ENCODE measurements around the gene HOXA9. TPM values are rescaled to one million over a fixed set of nuclear protein-coding genes. Genes with fewer than 3 reads are reported as not detected.

HOXA9 gene
- total and polyA plus RNA-seq, 7 donors, result 13.0 to 35.7 (median 21.6) TPM

DNA sequence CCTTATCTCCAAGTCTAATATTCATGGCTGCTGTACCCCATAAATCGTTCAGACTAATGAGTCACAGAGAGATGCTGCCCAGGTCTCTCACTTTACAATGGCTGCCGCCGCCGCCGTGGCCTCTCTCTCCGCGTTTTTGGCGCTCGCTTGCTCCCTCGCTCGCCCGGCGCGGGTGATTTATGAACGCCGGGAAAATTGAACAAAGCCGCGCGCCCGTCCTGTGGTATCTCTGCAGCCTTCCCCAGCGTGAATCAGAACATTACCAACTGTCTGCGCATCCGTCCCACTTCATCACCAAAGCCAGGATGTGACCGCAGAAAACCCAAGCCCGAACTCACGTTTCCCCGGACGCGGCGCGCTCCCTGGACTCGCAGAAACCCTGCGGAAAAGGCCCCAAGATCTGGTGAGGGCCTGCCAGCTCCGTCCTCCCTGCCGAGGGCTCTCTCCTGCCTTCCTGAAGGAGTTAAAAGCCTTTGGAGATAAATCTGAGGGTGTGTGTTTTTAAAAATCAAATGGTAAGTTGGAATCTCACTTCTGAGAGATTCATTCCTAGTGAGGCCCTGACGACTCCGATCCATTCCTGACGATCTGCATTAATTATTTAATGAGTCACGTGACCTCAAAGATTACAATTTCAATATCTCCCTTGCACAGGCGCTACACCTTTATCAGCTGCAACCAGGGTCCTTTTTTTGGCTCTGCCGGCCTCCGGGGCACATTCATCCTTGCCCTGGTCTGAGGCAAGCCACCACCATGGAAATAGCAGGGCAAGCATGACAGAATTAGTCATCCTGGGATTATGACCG is 41.0 kb downstream of the HOXA9 start:
- TF ChIP-seq, protein P1, sequence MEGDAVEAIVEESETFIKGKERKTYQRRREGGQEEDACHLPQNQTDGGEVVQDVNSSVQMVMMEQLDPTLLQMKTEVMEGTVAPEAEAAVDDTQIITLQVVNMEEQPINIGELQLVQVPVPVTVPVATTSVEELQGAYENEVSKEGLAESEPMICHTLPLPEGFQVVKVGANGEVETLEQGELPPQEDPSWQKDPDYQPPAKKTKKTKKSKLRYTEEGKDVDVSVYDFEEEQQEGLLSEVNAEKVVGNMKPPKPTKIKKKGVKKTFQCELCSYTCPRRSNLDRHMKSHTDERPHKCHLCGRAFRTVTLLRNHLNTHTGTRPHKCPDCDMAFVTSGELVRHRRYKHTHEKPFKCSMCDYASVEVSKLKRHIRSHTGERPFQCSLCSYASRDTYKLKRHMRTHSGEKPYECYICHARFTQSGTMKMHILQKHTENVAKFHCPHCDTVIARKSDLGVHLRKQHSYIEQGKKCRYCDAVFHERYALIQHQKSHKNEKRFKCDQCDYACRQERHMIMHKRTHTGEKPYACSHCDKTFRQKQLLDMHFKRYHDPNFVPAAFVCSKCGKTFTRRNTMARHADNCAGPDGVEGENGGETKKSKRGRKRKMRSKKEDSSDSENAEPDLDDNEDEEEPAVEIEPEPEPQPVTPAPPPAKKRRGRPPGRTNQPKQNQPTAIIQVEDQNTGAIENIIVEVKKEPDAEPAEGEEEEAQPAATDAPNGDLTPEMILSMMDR (IDR thresholded peaks at IDR 0.05), result no peak
- TF ChIP-seq POLR2A (IDR thresholded peaks at IDR 0.05) (no peak), EP300 (IDR thresholded peaks at IDR 0.05) (peak in 1 of 4 donors; percentile 41), POLR2AphosphoS5 (IDR thresholded peaks at IDR 0.05) (peak; percentile 9 to 80 (median 68))
- Histone ChIP-seq H3K9me3 (no peaks in the 10 kb centered on the region), H3K36me3 (peaks cover 0 to 6% (median 2%) of the 10 kb centered on the region in 4 donors), H3K4me3 (peak overlapping the region in 3 of 4 donors; percentile 4 to 14 (median 12)), H3K27ac (peak overlapping the region; percentile 66 to 99 (median 82)), H3K4me1 (peaks cover 0 to 67% (median 52%) of the 10 kb centered on the region in 4 donors), H3K27me3 (no peaks in the 10 kb centered on the region)
- intact Hi-C loops (cut with DNase I), result no loop called here
- DNase-seq, result peak; percentile 88
- 15 to 72% methylated on average over 43 of the region's 43 CpGs for WGBS, 2 donors

DNA sequence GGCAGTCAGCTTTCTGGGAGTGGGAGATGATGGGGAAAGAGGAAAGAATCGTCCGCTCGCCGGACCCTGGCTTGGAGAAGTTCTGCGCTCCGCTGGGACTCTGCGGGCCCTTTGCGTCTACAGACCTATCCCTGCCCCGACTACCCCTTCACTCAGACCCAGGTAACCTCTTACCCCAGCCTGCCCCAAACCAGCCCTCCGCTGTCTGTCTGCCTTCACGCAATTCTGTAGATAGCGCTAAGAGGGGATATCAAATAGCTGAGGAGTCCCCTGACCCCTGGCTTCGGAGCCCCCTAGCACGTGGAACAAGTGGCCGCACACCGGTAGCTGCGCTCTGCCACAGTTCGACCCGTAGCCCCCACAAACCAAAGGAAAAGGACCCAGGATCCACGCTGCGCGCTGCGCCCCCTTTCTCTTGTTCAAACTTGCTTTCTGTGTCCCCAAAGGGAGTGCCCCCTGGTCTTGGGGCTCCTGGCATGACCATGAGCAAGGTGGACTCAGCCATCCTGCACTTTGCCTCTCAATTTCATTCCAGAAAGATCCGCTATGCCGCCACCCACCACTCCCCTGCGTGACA is 41.8 kb downstream of the HOXA9 start:
- Histone ChIP-seq H3K9me3 (no peaks in the 10 kb centered on the region), H3K4me3 (peak overlapping the region in 3 of 4 donors; percentile 4 to 14 (median 12)), H3K27me3 (no peaks in the 10 kb centered on the region), H3K4me1 (peaks cover 0 to 67% (median 47%) of the 10 kb centered on the region in 4 donors), H3K36me3 (peaks cover 0 to 6% (median 2%) of the 10 kb centered on the region in 4 donors), H3K27ac (peak overlapping the region; percentile 66 to 99 (median 82))
- no peak for TF ChIP-seq EP300 (IDR thresholded peaks at IDR 0.05)
- no peak for TF ChIP-seq POLR2A (IDR thresholded peaks at IDR 0.05)
- TF ChIP-seq, protein P1 (IDR thresholded peaks at IDR 0.05), result no peak
- TF ChIP-seq POLR2AphosphoS5 (IDR thresholded peaks at IDR 0.05), result no peak
- 23 to 75% methylated on average over 26 of the region's 26 CpGs for WGBS, 2 donors
- no peak for DNase-seq
- intact Hi-C loops (cut with DNase I), result no loop called here

DNA sequence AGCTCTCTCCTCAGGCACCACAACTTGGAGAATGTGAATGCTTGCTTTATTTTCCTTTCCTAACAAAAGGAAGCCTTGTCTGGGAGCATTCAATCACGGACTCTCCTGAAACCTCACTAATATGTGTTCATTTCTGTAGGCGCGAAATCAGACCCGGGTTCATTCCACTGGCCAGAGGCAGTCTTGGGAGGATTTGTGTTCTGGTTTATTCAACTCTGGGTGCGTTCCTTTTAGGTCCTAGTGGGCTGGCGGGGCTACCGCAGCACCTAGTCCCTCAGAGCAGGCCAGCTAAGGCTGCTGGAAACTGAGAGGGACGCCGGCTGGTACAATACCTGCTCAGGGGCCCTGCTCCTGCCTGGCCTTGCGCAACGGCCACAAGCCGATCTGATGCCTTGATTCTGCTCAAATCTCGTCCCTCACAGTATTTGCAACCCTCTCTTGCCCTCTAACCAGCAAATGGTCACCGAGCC is 42.3 kb downstream of the HOXA9 start:
- Histone ChIP-seq H3K27me3 (no peaks in the 10 kb centered on the region), H3K27ac (peak overlapping the region; percentile 66 to 99 (median 82)), H3K4me1 (peaks cover 0 to 67% (median 46%) of the 10 kb centered on the region in 4 donors), H3K36me3 (peaks cover 0 to 6% (median 2%) of the 10 kb centered on the region in 4 donors), H3K4me3 (peak overlapping the region in 2 of 4 donors; percentile 4 to 19), H3K9me3 (no peaks in the 10 kb centered on the region)
- no peak for TF ChIP-seq POLR2A (IDR thresholded peaks at IDR 0.05)
- peak in 1 of 4 donors; percentile 0 for TF ChIP-seq POLR2AphosphoS5 (IDR thresholded peaks at IDR 0.05)
- intact Hi-C loops (cut with DNase I), result no loop called here
- DNase-seq, result no peak
- 17 to 62% methylated on average over 14 of the region's 14 CpGs for WGBS, 2 donors

DNA sequence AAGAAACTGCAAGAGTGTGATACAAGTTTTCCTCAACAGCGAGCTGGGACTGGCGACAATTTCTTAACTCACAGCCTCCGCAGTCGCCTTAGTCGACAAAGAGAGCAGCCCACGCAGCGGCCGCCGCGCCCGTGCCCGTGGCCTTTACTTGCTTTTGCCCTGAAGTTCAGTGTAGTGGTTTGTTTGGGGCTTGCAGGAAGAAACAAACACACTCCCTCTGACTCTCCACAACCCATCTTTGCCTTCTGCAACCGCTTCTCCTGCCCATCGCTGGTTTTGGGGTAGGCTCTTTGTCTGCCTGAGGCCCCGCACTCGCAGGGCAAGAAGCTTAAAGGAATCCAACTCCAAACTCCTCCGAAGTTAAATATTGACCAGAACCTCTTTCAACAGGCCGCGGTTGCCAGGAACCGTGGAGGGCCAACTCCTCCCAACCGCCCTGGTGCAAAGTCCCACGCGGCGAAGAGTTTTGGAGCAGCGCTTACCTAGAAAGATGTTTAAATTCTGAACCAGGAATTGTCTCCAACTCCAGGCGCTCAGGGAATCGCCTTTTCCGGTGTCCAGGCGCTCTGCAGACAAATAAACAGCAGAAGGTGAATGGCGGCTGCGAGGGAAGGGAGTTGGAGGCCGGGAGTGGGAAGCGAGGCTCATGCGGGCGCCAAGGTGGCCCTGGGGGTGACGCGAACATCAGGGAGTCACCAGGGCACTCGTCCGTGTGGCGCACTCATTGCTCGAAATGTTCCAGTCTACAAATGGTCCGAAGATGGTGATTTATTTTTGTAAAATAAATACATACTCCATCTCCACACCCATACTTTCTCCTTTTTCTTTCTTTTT is 43.0 kb downstream of the HOXA9 start:
- Histone ChIP-seq H3K4me1 (peaks cover 0 to 66% (median 46%) of the 10 kb centered on the region in 4 donors), H3K9me3 (no peaks in the 10 kb centered on the region), H3K36me3 (peaks cover 0 to 6% (median 2%) of the 10 kb centered on the region in 4 donors), H3K4me3 (peak overlapping the region in 3 of 4 donors; percentile 4 to 19 (median 14)), H3K27me3 (no peaks in the 10 kb centered on the region), H3K27ac (peak overlapping the region; percentile 66 to 99 (median 82))
- TF ChIP-seq POLR2A (IDR thresholded peaks at IDR 0.05) (no peak), EP300 (IDR thresholded peaks at IDR 0.05) (no peak), POLR2AphosphoS5 (IDR thresholded peaks at IDR 0.05) (no peak)
- TF ChIP-seq, protein P1 (IDR thresholded peaks at IDR 0.05), result no peak
- intact Hi-C loops (cut with DNase I), result no loop called here
- WGBS, 2 donors, result 16 to 69% methylated on average over 42 of the region's 42 CpGs
- no peak for DNase-seq

Data from sigmoid colon (tissue), 7 donors.